NCI-H1694 (cell line): ENCODE measurements around the gene UMPS.
A peak's percentile ranks its signal among the peaks of the same experiment; 100 is the strongest.
"Not testable (repeated sequence)": the region's sequence is repeated elsewhere in the genome, so short reads cannot be mapped to it uniquely, and the experiment has no call there.

Source experiments
- DNase-seq: peaks from one replicate; lab custom pipeline; 2025; lab: John Stamatoyannopoulos, UW

UMPS gene

GRCh38 chr3:124707656-124708062 lies 22.6 kb upstream of the UMPS start:
- no peak for DNase-seq

- no peak for DNase-seq
Measured at GRCh38 chr3:124714223-124714853, 15.9 kb upstream of the UMPS start.

DNA sequence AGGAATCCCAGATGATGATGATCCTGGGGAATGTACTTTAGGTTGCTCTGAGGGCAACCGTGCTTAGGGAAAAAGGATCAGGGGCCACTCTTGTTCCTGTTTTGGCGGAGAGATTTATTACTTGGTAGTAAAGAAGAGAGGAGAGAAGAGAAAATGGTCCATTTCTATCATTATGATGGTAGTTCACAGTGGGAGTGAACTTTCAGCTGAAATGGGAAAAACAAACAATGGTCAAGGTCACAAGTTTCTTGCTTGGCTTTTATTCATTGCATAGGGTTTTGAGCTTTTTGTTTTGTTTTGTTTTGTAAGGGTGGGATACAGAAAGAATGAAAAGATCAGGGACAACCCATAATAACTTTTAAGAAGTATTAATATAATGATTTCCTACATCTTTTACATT lies 7.7 kb upstream of the UMPS start:
- no peak for DNase-seq

DNA sequence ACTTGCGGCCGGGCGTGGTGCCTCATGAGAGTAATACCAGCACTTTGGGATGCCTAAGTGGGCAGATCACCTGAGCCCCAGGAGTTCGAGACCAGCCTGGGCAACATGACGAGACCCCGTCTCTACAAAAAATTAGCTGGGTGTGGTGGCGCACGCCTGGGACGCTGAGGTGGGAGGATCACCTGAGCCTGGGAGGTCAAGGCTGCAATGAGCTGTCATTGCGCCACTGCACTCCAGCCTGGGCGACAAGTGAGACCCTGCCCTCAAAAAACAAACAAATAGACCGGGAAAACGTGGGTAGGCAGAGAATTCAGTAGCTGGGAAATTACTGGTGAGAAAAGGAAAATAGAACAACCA lies 667 bp downstream of the UMPS start:
- DNase-seq, result no peak

GRCh38 chr3:124731760-124732159 lies 1.5 kb downstream of the UMPS start:
- DNase-seq, result no peak

GRCh38 chr3:124741027-124741426 lies 10.8 kb downstream of the UMPS start:
- no peak for DNase-seq

GRCh38 chr3:124745756-124746155 lies 15.5 kb downstream of the UMPS start:
- no peak for DNase-seq

- DNase-seq, result no peak
Measured at GRCh38 chr3:124747111-124747981, 17.1 kb downstream of the UMPS start.

GRCh38 chr3:124748560-124749198 lies 18.4 kb downstream of the UMPS start:
- no peak for DNase-seq

- DNase-seq, result not testable (repeated sequence)
Measured at GRCh38 chr3:124749877-124750276, 19.6 kb downstream of the UMPS start.

GRCh38 chr3:124751501-124751900 lies 21.2 kb downstream of the UMPS start:
- no peak for DNase-seq

DNA sequence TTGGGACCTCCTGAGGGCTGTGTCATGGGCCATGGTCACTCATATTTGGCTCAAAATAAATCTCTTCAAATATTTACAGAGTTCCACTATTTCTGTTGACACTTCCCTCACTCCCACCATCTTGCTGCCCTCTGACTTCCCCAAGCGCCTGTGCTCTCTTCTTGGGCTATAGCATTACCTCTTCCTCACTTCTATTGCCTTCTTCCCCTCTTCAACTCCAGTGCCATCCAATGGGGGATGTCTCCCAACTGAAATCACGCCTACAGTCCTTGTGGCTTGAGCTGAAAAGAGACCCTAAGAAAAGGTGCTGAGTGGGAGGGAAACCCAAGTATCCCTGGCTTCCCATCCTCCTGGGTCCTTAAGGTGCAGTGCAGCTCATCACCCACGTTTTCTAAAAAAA lies 21.8 kb downstream of the UMPS start:
- DNase-seq, result no peak

GRCh38 chr3:124757926-124758325 lies 27.7 kb downstream of the UMPS start:
- DNase-seq, result not testable (repeated sequence)

GRCh38 chr3:124758851-124759635 lies 28.8 kb downstream of the UMPS start:
- DNase-seq, result no peak

DNA sequence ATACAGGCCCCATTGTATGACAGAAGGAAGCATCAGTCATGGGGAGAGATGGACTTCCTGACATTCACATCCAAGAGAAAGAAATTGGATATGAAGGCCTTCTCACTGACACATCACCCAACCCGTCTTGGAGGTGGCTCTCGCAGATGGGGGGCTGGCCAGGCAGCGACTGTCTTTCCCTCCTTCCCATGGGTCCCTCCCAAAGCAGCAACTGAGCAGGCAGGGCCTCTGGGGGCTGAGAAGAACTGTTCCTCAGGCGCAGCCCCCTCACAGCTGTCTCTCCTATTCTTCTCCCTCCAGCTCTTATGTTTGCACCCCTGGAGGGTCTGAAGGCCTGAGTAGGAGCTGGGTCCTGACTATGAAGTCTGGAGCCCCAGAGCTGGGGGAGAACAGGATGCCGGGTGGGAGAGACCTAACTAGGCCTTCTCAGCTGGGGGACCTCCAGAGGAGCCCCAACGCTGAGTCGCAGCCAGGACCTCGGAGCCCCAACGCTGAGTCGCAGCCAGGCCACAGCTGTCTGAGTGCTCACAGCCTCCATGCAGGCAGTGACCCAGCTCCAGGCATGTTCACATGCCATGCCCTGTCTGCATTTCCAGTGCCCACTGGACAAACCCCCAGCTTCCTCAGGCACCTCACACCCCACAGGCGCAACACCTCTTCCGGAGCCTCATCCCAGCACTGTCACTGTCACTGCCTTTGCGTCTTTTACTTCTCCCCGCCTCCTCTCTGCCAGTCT lies 29.6 kb downstream of the UMPS start:
- no peak for DNase-seq

DNA sequence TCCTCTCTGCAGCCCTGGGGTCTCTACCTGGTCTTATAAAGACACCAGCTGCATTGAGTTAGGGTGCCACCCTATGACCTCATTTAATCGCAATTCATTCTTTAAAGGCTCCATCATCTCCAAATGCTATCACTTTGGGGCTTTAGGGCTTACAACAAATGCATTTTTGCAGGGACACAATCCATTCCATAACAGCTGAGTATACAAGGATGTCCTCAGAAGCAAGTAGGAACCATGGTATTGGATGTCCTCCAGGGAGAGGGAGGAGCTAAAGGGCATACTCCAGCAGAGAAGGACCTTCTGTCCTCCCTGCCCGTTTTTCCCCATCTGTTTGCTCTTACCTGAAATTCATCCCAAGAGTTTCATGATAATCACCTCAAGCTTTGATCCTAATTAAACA lies 30.3 kb downstream of the UMPS start:
- DNase-seq, result peak; percentile 10

DNA sequence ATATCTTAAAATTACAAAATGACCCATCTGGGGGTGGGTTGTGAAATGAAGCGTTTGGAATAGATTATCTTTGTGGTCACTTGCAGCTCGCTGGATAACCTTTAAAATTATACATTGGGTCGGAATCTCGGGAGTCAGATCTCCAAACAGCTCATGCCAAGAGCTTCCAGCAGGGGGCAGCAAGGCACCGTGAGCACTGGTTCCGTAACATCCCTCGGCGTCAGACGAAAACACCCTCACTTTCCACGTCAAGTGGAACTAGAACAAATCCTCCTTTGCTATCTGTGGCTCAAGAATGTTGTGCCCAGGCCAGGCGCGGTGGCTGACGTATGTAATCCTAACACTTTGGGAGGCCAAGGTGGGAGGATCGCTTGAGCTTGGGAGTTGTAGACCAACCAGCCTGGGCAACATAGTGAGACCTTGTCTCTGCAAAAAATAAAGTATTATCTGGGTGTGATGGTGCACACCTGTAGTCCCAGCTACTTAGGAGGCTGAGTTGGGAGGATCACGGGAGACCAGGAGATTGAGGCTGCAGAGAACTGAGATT lies 31.1 kb downstream of the UMPS start:
- peak; percentile 83 for DNase-seq

- no peak for DNase-seq
Measured at GRCh38 chr3:124761935-124762660, 31.8 kb downstream of the UMPS start.

DNA sequence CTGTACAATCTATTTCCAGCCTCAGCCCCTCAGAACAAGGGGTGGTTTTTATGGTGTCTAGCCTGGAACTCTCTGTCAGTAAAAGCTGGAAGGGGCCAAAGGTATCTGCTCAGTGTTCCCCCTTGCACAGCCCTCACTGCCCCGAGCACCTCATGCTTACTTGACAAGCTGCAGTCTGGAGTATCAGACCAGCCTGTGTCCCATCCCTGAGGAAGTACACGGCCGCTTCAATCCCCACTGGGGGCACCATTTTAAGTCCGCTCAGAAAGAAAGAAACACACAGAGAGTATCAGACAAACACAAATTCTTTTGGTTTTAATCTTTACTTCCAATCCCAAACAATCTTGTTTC lies 32.4 kb downstream of the UMPS start:
- no peak for DNase-seq

DNA sequence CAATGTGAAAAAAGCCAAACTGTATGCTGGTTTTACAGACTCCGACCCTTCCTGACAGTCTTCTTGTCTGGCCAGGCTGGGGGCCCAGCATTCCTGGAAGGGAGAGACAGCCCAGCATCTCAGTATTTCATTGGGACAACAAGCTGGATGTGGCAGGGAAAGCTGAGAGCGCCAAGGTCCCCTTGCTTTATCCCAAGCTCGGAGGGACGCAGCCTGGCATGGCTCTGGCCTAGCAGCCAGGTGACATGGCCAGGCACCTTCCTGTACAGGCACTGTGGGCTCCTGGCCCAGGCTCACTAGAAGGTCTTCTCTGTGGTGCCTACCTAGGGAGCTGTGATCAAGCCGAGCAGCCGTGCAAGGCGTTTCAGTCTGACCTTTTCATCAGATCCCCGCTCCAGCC lies 33.0 kb downstream of the UMPS start:
- no peak for DNase-seq
